Measurements from ENCODE around the gene ABLIM2. TPM values are rescaled to one million over a fixed set of nuclear protein-coding genes. Genes with fewer than 3 reads are reported as not detected.

Gene ABLIM2
- total and polyA plus RNA-seq, 2 donors (not counting 1 experiment from before 2014, with no cell fraction given), result 3.3 to 79.0 TPM

DNA sequence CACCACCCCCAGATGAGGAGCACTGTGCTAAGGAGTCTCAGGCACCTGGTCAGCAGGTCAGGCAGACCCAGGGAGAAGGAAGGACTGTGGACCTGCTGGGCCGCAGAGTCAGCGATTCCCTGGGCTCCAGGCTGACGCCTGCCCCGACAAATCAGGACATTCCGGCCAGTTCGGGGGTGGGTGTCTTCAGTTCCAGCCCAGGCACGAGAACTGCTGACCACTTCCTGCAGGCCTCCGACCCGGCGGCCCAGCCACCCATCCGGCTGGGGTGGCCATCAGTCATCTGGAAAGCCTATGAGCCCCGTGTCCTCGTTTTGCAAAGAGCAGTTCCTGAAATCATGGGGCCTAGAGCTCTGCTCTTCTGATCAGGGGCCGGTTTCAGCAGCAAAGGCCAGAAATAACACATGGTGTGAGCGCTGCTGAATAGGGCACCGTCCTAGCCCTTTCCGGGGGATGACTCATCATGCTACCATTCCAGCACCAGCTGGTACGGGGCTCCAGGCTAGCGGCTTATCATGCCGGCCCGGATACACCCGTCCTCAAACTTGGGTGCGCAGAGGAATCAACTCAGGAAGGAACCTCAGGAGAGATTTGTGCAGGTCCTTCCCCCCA lies 32.6 kb upstream of the ABLIM2 start:
- H3K9me3 ChIP-seq (ENCODE audit: control extremely low read depth in 1 of 3, control insufficient read depth in 2 of 3, insufficient read depth in 1 of 3, low read length in 2 of 3), result no peaks in the 10 kb centered on the region
- TF ChIP-seq, protein P1, sequence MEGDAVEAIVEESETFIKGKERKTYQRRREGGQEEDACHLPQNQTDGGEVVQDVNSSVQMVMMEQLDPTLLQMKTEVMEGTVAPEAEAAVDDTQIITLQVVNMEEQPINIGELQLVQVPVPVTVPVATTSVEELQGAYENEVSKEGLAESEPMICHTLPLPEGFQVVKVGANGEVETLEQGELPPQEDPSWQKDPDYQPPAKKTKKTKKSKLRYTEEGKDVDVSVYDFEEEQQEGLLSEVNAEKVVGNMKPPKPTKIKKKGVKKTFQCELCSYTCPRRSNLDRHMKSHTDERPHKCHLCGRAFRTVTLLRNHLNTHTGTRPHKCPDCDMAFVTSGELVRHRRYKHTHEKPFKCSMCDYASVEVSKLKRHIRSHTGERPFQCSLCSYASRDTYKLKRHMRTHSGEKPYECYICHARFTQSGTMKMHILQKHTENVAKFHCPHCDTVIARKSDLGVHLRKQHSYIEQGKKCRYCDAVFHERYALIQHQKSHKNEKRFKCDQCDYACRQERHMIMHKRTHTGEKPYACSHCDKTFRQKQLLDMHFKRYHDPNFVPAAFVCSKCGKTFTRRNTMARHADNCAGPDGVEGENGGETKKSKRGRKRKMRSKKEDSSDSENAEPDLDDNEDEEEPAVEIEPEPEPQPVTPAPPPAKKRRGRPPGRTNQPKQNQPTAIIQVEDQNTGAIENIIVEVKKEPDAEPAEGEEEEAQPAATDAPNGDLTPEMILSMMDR (IDR thresholded peaks at IDR 0.05), result no peak
- no peak for TF ChIP-seq EZH2 (IDR thresholded peaks at IDR 0.05; ENCODE audit: borderline replicate concordance, insufficient read depth, low read depth, low read length, poor library complexity, severe bottlenecking)
- intact Hi-C loops (cut with micrococcal nuclease), result loop anchor here (5.0 to 10.0 kb wide), 3 partner anchors 36 to 346 kb away; partner anchors contain the start of gene AFAP1
- H3K4me3 ChIP-seq (ENCODE audit: control extremely low read depth in 1 of 5, extremely low read depth in 1 of 5, insufficient read depth in 1 of 5, low read depth in 2 of 5, low read length in 4 of 5), result no peak overlapping the region
- H3K27me3 ChIP-seq (replicated peaks in 1 of 4; ENCODE audit: control extremely low read depth in 1 of 4, control insufficient read depth in 3 of 4, insufficient read depth in 4 of 4, low read length in 3 of 4), result peaks cover 0 to 5% (median 1%) of the 10 kb centered on the region in 4 experiments
- no peaks in the 10 kb centered on the region for H3K79me2 ChIP-seq (ENCODE audit: control insufficient read depth, insufficient read depth, low read length)
- DNase-seq (peak; percentile 36), ATAC-seq (ENCODE audit: low read depth) (peak; percentile 16)
- Mint-ChIP-seq H3K4me3 (peak overlapping the region; percentile 19), H3K4me1 (peaks cover 26% of the 10 kb centered on the region), H3K27ac (peak overlapping the region; percentile 70), H3K27me3 (peaks cover 1% of the 10 kb centered on the region), H3K9me3 (ENCODE audit: insufficient read depth) (no peaks in the 10 kb centered on the region)
- CTCF ChIA-PET, result interaction anchor here (1.0 to 6.4 kb wide), 12 partner anchors 10 to 388 kb away, joined by 3 to 127 read pairs (median 4); partner anchors contain the start of gene ABLIM2
- no peaks in the 10 kb centered on the region for H3K36me3 ChIP-seq (replicated peaks in 1 of 2; ENCODE audit: control extremely low read depth in 1 of 2, control insufficient read depth in 1 of 2, extremely low read depth in 1 of 2, insufficient read depth in 2 of 2, low read length in 1 of 2)
- 23% methylated on average over 23 of the region's 23 CpGs for WGBS (ENCODE audit: insufficient coverage)
- POLR2A ChIA-PET, result interaction anchor here (0.6 to 1.5 kb wide), 5 partner anchors 9 to 32 kb away, joined by 3 to 5 read pairs (median 5); partner anchors contain the start of gene ABLIM2
- H2AFZ ChIP-seq (ENCODE audit: insufficient read depth, low read depth, low read length, poor library complexity, severe bottlenecking), result peak overlapping the region; percentile 38
- peaks cover 13 to 26% of the 10 kb centered on the region in 2 donors for H3K4me1 ChIP-seq (ENCODE audit: control insufficient read depth in 2 of 2, insufficient read depth in 2 of 2, low read length in 2 of 2)
- H3K9ac ChIP-seq (ENCODE audit: low read length), result no peak overlapping the region
- peak overlapping the region in 1 of 2 donors; percentile 10 for H3K27ac ChIP-seq (ENCODE audit: low read length in 2 of 2)
- H3K4me2 ChIP-seq (replicated peaks; ENCODE audit: low read depth, low read length, poor library complexity, severe bottlenecking), result peak overlapping the region; percentile 48
- no peaks in the 10 kb centered on the region for H4K20me1 ChIP-seq (ENCODE audit: control insufficient read depth, insufficient read depth, low read length, poor library complexity, severe bottlenecking)
